Upper lobe of left lung (tissue), 6 donors: Measurements from ENCODE around the gene SREBF1. TPM values are rescaled to one million over a fixed set of nuclear protein-coding genes. Genes with fewer than 3 reads are reported as not detected.

ENCODE experiments used
- ATAC-seq, 2 donors: fragments of 200-7000 bp; cut with Tn5 transposase; one replicate each; pipeline ENCODE4 v1.9.1; 2022; ENCODE audit warnings: mild to moderate bottlenecking in 2 of 2, moderate library complexity in 2 of 2; ENCODE audit not compliant: low FRiP score in 2 of 2
- DNase-seq, 2 donors: peaks; one replicate each; pipeline ENCODE4 v3.0.0-alpha.2; 2019 to 2020
- H3K27ac ChIP-seq, 4 donors: fragments of 200-600 bp; sonication (generic); one replicate each; pipeline ENCODE4 v1.5.1; 2016 to 2019
- H3K27me3 ChIP-seq, 4 donors: fragments of 200-600 bp; sonication (generic); one replicate each; pipeline ENCODE4 v1.5.1; 2017 to 2019
- H3K36me3 ChIP-seq, 4 donors: fragments of 200-600 bp; sonication (generic); one replicate each; pipeline ENCODE4 v1.5.1; 2016 to 2019
- H3K4me1 ChIP-seq, 4 donors: fragments of 200-600 bp; sonication (generic); one replicate each; pipeline ENCODE4 v1.5.1; 2018 to 2019
- H3K4me3 ChIP-seq, 4 donors: fragments of 200-600 bp; sonication (generic); one replicate each; pipeline ENCODE4 v1.5.1; 2017 to 2019; ENCODE audit warnings: mild to moderate bottlenecking in 2 of 4, moderate library complexity in 1 of 4
- H3K9me3 ChIP-seq, 4 donors: fragments of 200-600 bp; sonication (generic); one replicate each; pipeline ENCODE4 v1.5.1; 2018 to 2019
- CTCF ChIP-seq, 6 experiments: fragments of 450-650 bp in 4 of 6; fragments of 200-600 bp in 2 of 6; sonication (generic) in 2 of 6; IDR thresholded peaks; one replicate each; pipeline ENCODE4 v1.5.1; 2016 to 2019; ENCODE audit warnings: antibody characterized with exemption in 6 of 6
- EP300 ChIP-seq, 4 donors: sonication (generic); formaldehyde crosslinking; IDR thresholded peaks; one replicate each; pipeline ENCODE4 v1.5.1; 2017; ENCODE audit warnings: antibody characterized with exemption in 4 of 4, control low read depth in 2 of 4
- POLR2A ChIP-seq, 4 donors: fragments of 450-650 bp; IDR thresholded peaks; one replicate each; pipeline ENCODE4 v1.5.1; 2016 to 2017; ENCODE audit warnings: antibody characterized with exemption in 4 of 4, mild to moderate bottlenecking in 2 of 4
- POLR2AphosphoS5 ChIP-seq, 2 donors: sonication (generic); formaldehyde crosslinking; IDR thresholded peaks; one replicate each; pipeline ENCODE4 v1.5.1; 2017; ENCODE audit warnings: antibody characterized with exemption in 2 of 2
- WGBS, 2 donors: methylation state at CpG; one replicate each; pipeline ENCODE4 v1.1.5; 2017 to 2018; 5-methylcytosine and 5-hydroxymethylcytosine counted together
- total RNA-seq, 6 donors: library from RNA; depleted of rRNA in 4 of 6; stranded (reverse); fragments of >200 nt in 4 of 6; gene quantifications; one replicate each; pipeline versions ENCODE4 v1.1.0 to v1.2.1, GENCODE V29; 2016 to 2021
- donor health status: DM: no; HTN: no; CAD: no; lungs with moderate emphysema.
- donor health status: DM: no; HTN: yes; CAD: no; lungs with severe emphysema.

Gene SREBF1
- total RNA-seq, 6 donors from 2014 or later = 64.2 to 579 (median 123) TPM

- WGBS, 2 donors = 90 to 92% methylated on average over 10 to 14 of the region's 16 CpGs
- ATAC-seq = no peak
- TF ChIP-seq EP300 (IDR thresholded peaks at IDR 0.05) = no peak
- no peak for TF ChIP-seq CTCF (IDR thresholded peaks at IDR 0.05)
- no peak for TF ChIP-seq POLR2A (IDR thresholded peaks at IDR 0.05)
- TF ChIP-seq POLR2AphosphoS5 (IDR thresholded peaks at IDR 0.05) = no peak
- DNase-seq = peak in 1 of 2 donors; percentile 54
- no peaks in the 10 kb centered on the region for H3K27me3 ChIP-seq
- no peak overlapping the region for H3K27ac ChIP-seq
- H3K4me1 ChIP-seq = no peaks in the 10 kb centered on the region
- H3K4me3 ChIP-seq = no peak overlapping the region
- H3K9me3 ChIP-seq = no peaks in the 10 kb centered on the region
- H3K36me3 ChIP-seq = peaks cover 3 to 79% (median 51%) of the 10 kb centered on the region in 4 donors
Measured at GRCh38 chr17:17798573-17799255, 38.1 kb downstream of the SREBF1 start.

- H3K27me3 ChIP-seq = no peaks in the 10 kb centered on the region
- DNase-seq = peak in 1 of 2 donors; percentile 80
- H3K4me3 ChIP-seq = no peak overlapping the region
- 96% methylated on average over 14 to 24 of the region's 25 CpGs for WGBS, 2 donors
- H3K4me1 ChIP-seq = peaks cover 0 to 4% (median under 1%) of the 10 kb centered on the region in 4 donors
- no peak overlapping the region for H3K27ac ChIP-seq
- H3K36me3 ChIP-seq = peaks cover 3 to 79% (median 56%) of the 10 kb centered on the region in 4 donors
- no peaks in the 10 kb centered on the region for H3K9me3 ChIP-seq
- ATAC-seq = no peak
- TF ChIP-seq POLR2AphosphoS5 (IDR thresholded peaks at IDR 0.05) (no peak), POLR2A (IDR thresholded peaks at IDR 0.05) (no peak), EP300 (IDR thresholded peaks at IDR 0.05) (no peak), CTCF (IDR thresholded peaks at IDR 0.05) (no peak)
Measured at GRCh38 chr17:17798010-17798556, 38.7 kb downstream of the SREBF1 start.

DNA sequence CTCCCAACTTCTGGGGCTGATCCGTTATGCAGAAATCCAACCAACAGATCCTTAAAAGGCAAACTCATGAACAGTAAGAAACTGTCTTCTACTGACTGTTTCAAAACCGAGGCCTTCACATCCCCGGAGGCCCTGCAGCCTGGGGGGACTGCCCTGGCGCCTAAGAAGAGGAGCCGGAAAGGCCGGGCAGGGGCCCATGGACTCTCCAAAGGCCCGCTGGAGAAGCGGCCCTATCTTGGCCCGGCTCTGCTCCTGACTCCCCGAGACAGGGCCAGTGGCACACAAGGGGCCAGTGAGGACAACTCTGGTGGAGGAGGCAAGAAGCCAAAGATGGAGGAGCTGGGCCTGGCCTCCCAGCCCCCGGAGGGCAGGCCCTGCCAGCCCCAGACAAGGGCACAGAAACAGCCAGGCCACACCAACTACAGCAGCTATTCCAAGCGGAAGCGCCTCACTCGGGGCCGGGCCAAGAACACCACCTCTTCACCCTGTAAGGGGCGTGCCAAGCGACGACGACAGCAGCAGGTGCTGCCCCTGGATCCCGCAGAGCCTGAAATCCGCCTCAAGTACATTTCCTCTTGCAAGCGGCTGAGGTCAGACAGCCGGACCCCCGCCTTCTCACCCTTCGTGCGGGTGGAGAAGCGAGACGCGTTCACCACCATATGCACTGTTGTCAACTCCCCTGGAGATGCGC is 39.5 kb downstream of the SREBF1 start:
- Histone ChIP-seq H3K27ac (no peak overlapping the region), H3K9me3 (no peaks in the 10 kb centered on the region), H3K27me3 (no peaks in the 10 kb centered on the region), H3K36me3 (peaks cover 3 to 79% (median 56%) of the 10 kb centered on the region in 4 donors), H3K4me3 (no peak overlapping the region), H3K4me1 (peaks cover 4 to 12% (median 7%) of the 10 kb centered on the region in 4 donors)
- TF ChIP-seq POLR2A (IDR thresholded peaks at IDR 0.05) (no peak), POLR2AphosphoS5 (IDR thresholded peaks at IDR 0.05) (no peak), EP300 (IDR thresholded peaks at IDR 0.05) (no peak), CTCF (IDR thresholded peaks at IDR 0.05) (no peak)
- peak in 1 of 2 donors; percentile 73 for DNase-seq
- no peak for ATAC-seq
- whole genome bisulfite sequencing, 2 donors = 93 to 98% methylated on average over 20 to 29 of the region's 30 CpGs

- Histone ChIP-seq H3K27me3 (no peaks in the 10 kb centered on the region), H3K27ac (no peak overlapping the region), H3K36me3 (peaks cover 3 to 79% (median 55%) of the 10 kb centered on the region in 4 donors), H3K9me3 (no peaks in the 10 kb centered on the region), H3K4me3 (no peak overlapping the region), H3K4me1 (peaks cover 7 to 18% (median 12%) of the 10 kb centered on the region in 4 donors)
- no peak for TF ChIP-seq EP300 (IDR thresholded peaks at IDR 0.05)
- TF ChIP-seq POLR2A (IDR thresholded peaks at IDR 0.05) = no peak
- TF ChIP-seq POLR2AphosphoS5 (IDR thresholded peaks at IDR 0.05) = no peak
- no peak for TF ChIP-seq CTCF (IDR thresholded peaks at IDR 0.05)
- DNase-seq (no peak), ATAC-seq (no peak)
- WGBS, 2 donors = 98 to 100% methylated on average over 3 to 13 of the region's 13 CpGs
Measured at GRCh38 chr17:17796787-17797061, 40.1 kb downstream of the SREBF1 start.
